HG03432 (cell line): ENCODE results near the gene FBLN7.

Experiments
- ATAC-seq: cut with Tn5 transposase; IDR thresholded peaks from one replicate; pipeline ENCODE4 v1.9.1; 2021; ENCODE audit warnings: mild to moderate bottlenecking, moderate library complexity; ENCODE audit not compliant: unreplicated experiment

Gene FBLN7

GRCh38 chr2:112220186-112220585, 82.0 kb downstream of the FBLN7 start:
- ATAC-seq = no peak

- no peak for ATAC-seq
Observed at GRCh38 chr2:112220831-112221230, 82.6 kb downstream of the FBLN7 start.

- no peak for ATAC-seq
Observed at GRCh38 chr2:112229348-112229747, 91.2 kb downstream of the FBLN7 start.

- ATAC-seq = no peak
Observed at GRCh38 chr2:112230371-112230770, 92.2 kb downstream of the FBLN7 start.
